KOPT-K1 (cell line): Measurements from ENCODE around the gene PLCL2.

ENCODE experiments used
- H3K27ac ChIP-seq: fragments of 200-600 bp; sonication (generic); 2 replicates; pipeline ENCODE4 v1.5.1; 2016; ENCODE audit warnings: antibody characterized with exemption, mild to moderate bottlenecking, low read depth, low read length; ENCODE audit not compliant: poor library complexity, severe bottlenecking
- H3K36me3 ChIP-seq: fragments of 200-600 bp; sonication (generic); 2 replicates; pipeline ENCODE4 v1.5.1; 2017; ENCODE audit warnings: antibody characterized with exemption, mild to moderate bottlenecking, low read length, moderate library complexity; ENCODE audit not compliant: insufficient read depth
- H3K9me3 ChIP-seq: fragments of 200-600 bp; sonication (generic); 2 replicates; pipeline ENCODE4 v1.5.1; 2017; ENCODE audit warnings: antibody characterized with exemption, low read length, mild to moderate bottlenecking; ENCODE audit not compliant: insufficient read depth, poor library complexity, severe bottlenecking

PLCL2 gene

DNA sequence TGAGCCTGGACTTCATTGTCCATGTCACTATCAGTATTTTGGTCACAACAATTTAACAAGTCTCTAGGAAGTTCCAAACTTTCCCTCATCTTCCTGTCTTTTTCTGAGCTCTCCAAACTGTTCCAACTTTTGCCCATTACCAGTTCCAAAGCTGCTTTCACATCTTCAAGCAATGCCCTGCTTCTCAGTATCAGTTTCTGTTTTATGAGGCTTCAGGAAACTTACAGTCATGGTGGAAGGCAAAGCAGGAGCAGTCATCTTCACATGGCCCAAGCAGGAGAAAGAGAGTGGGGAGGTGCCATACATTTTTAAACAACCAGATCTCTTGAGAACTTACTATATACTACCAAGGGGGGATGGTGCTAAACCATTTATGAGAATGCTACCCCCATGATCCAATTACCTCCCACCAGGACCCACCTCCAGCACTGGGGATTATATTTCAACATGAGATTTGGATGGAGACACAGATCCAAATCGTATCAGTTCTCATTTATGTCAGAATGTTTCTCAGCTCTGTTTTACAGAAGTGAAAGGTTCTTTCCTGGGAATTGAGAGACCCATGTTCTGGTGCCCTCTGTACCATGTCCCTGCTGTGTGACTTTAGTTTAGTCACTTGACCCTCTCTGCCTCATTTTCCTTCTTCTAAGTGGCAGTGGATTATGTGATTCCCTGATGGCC lies 169.7 kb downstream of the PLCL2 start:
- H3K36me3 ChIP-seq, result peaks cover 7% of the 10 kb centered on the region
- H3K27ac ChIP-seq, result no peak overlapping the region
- H3K9me3 ChIP-seq, result peaks cover 4% of the 10 kb centered on the region

DNA sequence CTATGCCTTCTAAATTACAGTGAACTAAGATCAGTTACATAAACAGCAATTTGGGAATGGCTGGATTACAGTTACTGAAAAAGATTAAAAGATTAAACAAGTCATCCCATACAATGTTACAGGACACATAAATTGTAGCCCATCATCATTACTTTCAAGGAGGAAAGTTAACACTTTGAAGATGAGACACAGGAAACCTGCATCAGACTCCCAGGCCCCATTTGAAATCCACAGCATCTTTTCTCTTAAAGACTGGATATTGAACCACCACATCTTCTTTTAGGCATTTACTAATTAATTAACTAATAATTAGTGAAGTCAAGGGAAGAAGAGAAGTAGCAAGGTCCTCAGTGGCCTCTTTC lies 170.2 kb downstream of the PLCL2 start:
- H3K9me3 ChIP-seq, result no peaks in the 10 kb centered on the region
- no peak overlapping the region for H3K27ac ChIP-seq
- peaks cover 3% of the 10 kb centered on the region for H3K36me3 ChIP-seq

DNA sequence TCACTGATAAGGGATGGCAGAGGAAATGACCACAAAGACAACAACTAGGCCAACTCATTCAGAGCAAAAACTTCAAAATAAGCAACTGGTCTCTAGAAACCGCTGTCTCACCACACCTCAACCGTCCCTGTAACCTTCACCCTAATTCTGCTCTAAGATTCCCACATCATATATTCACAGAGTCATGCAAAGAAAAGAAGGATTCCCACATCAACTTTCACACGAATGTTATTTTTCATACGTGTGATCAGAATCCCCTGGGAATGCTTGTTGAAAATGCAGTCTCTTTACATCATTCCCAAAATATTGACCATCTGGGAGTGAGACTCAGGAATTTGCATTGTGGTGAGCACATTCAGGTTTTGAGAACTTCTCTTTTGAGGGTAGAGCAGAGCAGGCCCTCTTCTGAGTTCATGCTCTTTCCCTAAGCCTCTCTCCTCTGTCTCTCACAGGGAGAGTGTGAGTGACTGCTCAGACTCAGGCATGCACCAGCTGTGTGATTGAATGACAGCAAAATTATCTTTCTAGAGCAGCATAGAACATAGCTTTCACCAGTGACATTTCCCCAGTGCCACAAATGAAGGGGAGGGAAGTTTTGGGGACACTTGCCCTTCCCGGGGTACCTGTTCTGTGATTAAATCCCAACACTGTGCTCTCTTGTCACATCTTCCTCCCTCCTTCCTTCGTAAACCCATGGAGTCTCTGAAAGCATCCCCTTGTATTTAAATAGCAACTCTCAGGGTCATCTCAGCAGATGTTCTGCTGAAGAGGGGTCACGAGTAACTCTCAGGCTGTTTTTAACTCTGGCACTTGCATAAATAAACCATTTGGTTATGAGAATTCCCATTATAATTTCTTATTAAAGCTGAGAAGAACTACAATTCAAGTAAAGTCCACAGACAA lies 170.9 kb downstream of the PLCL2 start:
- H3K27ac ChIP-seq, result no peak overlapping the region
- H3K36me3 ChIP-seq, result no peaks in the 10 kb centered on the region
- no peaks in the 10 kb centered on the region for H3K9me3 ChIP-seq

DNA sequence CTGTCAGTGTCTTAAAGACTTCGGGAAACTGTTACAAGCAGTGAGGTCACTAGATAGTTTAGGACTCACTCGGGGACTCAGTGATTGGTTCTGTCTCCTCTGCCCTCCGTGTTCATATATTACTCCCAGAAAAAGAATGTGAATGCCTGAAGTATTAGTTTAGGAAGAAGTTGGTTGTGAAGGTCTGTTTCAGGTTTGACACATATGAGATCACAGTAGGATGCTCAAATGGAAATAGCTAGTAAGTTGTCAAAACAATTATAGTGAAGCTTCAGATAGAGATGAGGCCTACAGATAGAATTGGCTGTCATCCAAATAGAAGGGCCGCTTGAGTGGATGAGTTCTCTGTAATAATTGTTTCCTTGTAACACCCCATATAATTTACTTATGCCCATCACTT lies 172.6 kb downstream of the PLCL2 start:
- no peak overlapping the region for H3K27ac ChIP-seq
- no peaks in the 10 kb centered on the region for H3K36me3 ChIP-seq

DNA sequence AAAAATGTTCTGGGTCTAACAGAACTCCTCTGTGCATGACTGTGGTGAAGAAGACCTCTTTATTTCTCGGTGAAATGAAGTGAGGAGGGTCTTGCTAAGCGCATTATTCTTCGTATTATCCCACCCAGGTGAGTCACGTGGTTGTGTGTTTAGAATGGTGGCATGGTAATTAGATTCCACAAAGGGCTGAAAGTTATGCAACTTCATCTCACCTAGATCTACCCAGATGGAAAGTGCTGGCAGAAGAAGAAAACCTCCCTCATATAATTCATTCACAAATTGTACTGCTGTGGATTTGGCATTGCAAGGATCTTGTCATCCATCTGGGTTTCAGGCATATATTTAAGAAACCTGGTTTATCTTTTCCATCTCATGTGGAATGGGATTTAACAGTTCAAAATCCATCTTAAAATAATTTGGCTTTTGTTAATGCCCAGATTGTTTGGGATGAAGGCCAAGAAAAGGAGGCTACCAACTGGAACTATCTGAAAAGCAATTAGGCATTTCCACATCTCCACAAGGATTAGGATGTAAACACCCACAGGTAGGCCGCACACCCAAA lies 175.3 kb downstream of the PLCL2 start:
- Histone ChIP-seq H3K27ac (no peak overlapping the region), H3K36me3 (no peaks in the 10 kb centered on the region), H3K9me3 (no peaks in the 10 kb centered on the region)

More for the DNA sequence above, 172.6 kb downstream of the PLCL2 start:
- no peaks in the 10 kb centered on the region for H3K9me3 ChIP-seq

DNA sequence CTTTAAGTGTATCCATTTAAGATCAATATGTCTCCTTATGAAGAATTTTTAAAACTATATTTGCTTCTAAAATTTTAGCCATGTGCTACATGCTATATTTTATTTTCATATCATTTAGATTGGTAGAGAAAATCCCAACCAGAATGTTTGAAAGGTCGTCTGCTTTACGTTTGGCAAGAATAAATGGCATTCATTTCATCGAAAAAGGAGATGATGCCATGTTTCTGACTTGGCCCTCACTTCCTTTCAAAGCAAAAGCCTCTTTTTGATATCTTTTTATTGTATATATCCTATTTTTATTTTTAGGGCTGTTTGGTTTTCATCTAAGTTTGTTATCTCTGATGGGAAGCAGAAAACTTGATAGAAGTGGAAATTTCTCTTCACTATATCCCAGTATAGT lies 176.2 kb downstream of the PLCL2 start:
- Histone ChIP-seq H3K27ac (no peak overlapping the region), H3K9me3 (no peaks in the 10 kb centered on the region), H3K36me3 (no peaks in the 10 kb centered on the region)

DNA sequence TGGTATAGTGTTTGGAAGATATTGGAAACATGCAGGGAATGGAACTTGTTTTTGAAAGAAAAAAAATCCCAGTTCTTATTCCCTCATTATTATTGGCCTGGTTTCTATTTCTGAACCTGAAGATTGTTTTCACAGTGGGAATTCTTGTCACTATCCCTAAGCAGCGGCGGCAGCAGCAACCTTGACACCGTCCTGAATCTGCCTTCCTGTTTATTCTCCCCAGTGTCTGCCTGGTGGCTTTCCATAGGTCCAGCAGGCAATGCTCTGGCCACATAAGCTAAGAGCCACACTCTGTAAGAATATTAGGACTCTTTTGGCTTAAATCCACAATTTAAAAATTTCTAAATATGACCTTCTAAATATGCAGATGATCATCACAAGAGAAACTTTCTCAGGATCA lies 178.0 kb downstream of the PLCL2 start:
- Histone ChIP-seq H3K27ac (no peak overlapping the region), H3K9me3 (no peaks in the 10 kb centered on the region), H3K36me3 (peaks cover 3% of the 10 kb centered on the region; the same call in 1 of the 2 replicates)

DNA sequence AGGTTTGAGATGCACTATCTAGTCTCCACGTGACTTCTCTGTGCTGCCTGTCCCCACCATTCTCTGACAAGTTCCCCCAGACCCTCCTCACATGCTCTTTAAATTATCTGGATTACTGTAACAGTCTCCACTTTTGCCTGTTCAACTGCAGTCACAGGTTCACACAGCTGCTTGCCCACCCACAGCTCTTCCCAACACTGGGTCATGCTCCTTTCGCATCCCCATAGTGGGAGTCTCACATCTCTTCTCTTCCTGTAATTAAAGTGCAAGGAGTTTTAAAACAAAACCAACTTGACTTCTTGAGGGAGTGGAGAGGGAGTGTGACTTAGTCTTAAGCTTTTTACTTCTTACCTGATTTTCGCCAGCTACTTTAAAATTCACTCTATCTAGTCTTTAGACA lies 178.8 kb downstream of the PLCL2 start:
- Histone ChIP-seq H3K9me3 (no peaks in the 10 kb centered on the region), H3K27ac (no peak overlapping the region)

DNA sequence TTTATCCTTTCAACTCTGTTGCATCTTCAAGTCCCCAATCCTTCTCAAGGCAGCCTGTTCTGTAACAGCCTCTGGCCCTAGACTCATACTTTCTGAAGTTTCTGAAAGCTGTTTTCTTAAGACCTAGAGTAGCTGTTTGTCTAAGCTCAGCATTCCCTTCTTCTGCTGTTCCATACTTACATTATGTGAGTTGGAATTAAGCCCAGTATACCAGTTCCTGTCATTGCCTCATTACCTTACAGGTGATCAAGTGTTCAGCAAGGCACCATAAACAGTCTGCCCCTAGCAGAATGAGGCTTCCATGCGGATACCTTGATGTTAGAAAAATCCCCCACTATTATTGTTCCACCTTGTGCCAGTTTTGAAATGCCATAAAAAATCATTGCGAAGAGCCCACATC lies 180.6 kb downstream of the PLCL2 start:
- H3K9me3 ChIP-seq, result no peaks in the 10 kb centered on the region
- H3K27ac ChIP-seq, result no peak overlapping the region
- H3K36me3 ChIP-seq, result peaks cover 27% of the 10 kb centered on the region

More for the DNA sequence above, 178.8 kb downstream of the PLCL2 start:
- peaks cover 11% of the 10 kb centered on the region for H3K36me3 ChIP-seq

DNA sequence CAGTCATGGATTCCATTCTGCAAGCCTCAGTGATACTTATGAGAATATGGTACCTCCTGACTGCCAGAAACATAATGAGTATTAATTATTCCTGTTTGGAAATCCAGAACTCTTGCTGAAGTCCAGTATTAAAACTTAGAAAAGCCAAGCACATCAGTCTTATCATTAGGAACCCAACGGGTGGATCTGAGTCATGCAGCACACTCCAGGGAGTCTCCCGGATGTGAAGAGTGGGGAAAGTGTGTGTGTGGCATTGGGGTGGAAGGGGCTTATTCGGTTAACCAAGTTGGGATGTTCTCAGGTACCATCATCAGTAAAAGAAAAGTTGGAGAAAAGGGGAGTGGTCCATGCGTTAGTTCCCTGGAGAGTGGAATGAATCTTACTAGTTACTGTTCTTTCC lies 181.1 kb downstream of the PLCL2 start:
- no peak overlapping the region for H3K27ac ChIP-seq
- peaks cover 32% of the 10 kb centered on the region for H3K36me3 ChIP-seq

DNA sequence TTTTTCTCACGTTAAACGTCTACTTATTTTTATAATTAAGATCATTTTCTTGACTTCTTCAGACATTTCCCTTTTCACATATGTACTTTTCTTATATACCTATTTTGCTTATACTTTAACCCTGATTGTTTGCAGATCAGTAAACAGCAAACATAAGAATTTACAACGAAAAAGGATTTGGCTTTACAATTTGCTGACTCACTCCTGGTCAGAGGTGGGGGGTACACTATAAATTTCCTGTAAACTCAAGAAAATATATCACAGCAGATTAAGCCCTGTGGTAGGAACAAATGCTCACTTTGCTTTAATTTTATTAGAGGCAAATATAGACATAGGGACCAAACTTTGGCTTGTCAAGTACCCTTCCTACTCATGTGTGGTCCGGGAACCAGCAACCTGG lies 185.0 kb downstream of the PLCL2 start:
- Histone ChIP-seq H3K27ac (no peak overlapping the region), H3K9me3 (no peaks in the 10 kb centered on the region), H3K36me3 (peaks cover 32% of the 10 kb centered on the region)

More for the DNA sequence above, 181.1 kb downstream of the PLCL2 start:
- no peaks in the 10 kb centered on the region for H3K9me3 ChIP-seq

DNA sequence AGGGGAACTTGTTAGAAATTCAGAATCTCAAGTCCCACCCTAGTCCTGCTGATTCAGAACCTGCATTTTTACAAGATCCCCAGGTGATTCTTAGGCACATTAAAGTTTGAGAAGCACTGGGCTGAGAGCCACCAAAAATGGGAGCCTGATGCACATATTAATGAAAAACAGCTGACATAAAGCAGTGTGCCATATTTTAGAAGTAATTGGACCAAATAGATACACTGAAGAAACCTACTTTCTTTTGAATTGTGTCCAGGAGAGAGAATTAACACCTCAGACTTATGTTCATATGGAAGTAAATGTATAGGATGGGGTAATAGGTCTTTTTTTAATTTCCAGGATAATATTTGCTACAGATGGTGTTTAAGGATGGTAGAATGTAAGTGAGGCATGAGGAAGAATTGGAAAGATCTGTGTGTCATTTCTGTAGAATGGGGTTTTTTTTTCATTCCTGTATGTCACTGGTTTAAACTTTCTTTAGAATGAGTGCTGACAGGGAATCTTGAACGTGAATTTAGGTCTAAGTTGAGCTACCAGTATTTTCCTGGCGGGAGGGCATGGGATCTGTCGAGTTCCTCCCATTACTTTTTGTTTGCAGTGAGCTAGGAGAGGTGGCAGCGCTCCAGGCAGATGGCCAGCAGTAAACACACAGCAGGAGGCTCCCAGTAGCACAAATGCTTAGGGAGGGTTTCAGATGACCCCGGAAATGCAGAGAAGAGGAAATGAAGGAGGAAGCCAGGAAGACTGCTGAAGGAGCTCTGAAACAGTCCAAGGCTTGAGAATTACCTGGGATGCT lies 185.6 kb downstream of the PLCL2 start:
- no peak overlapping the region for H3K27ac ChIP-seq
- H3K36me3 ChIP-seq, result peaks cover 32% of the 10 kb centered on the region
- H3K9me3 ChIP-seq, result no peaks in the 10 kb centered on the region

DNA sequence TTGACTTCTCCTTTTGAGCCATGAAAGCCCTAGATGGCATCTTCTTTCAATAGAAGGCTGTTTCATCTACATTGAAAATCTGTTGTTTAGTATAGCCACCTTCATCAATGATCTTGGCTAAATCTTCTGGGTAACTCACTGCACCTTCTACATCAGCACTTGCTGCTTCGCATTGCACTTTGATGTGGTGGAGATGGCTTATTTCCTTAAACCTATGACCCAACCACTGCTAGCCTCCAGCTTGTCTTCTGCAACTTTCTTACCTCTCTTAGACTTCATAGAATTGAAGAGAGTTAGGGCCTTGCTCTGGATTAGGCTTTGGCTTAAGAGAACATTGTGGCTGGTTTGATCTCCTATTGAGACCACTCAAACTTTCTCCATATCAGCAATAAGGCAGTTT lies 189.8 kb downstream of the PLCL2 start:
- Histone ChIP-seq H3K9me3 (peaks cover 7% of the 10 kb centered on the region), H3K36me3 (peaks cover 12% of the 10 kb centered on the region), H3K27ac (no peak overlapping the region)

DNA sequence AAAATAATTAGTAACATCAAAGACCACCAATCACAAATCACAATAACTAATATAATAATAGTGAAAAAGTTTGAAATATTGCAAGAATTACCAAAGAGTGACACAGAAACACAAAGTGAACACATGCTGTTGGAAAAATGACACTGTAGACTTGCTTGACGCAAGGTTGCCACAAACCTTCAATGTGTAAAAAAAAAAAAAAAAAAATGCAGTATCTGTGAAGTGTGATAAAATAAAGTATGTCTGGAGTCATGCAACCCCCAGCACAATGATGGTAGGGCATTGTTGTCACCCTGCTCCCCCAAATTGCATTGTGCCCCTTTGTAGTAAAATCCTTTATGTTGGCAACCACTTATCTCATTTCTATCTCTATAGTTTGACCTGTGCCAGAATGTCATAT lies 190.6 kb downstream of the PLCL2 start:
- H3K27ac ChIP-seq, result no peak overlapping the region
- peaks cover 7% of the 10 kb centered on the region for H3K9me3 ChIP-seq
- H3K36me3 ChIP-seq, result peaks cover 5% of the 10 kb centered on the region; the same call in 1 of the 2 replicates

DNA sequence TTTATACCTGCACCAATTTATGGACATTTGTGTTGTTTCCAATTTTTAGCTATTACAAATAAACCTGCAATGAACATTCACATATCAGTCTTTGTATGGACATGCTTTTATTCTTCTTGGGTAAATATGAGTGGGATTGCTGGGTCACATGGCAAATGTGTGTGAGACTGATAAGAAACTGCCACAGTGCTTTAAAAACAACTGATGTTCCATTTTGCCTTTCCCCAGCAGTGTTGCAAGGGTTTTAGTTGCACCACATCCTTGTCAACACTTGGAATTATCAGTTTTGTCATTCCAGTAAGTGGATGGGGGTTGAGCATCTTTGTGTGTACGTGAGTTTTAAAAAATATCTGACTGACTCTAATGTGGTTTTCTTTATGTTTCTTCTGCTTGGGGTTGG lies 191.2 kb downstream of the PLCL2 start:
- Histone ChIP-seq H3K9me3 (peaks cover 7% of the 10 kb centered on the region), H3K27ac (no peak overlapping the region), H3K36me3 (0 out of 2 replicates have a peak, but pooled peaks cover under 1% of the 10 kb centered on the region)
